ENCODE data around the gene NOP9.
"Not testable (repeated sequence)": the region's sequence is repeated elsewhere in the genome, so short reads cannot be mapped to it uniquely, and the experiment has no call there.

NOP9 gene

GRCh38 chr14:24343795-24344660 is 44.4 kb downstream of the NOP9 start:
- TF ChIP-seq CTCF (IDR thresholded peaks at IDR 0.05; ENCODE audit: borderline replicate concordance, insufficient read depth, low read depth, low read length), result no peak
- H3K4me3 ChIP-seq (ENCODE audit: low read depth, low read length), result no peak overlapping the region

GRCh38 chr14:24347134-24347533 is 47.5 kb downstream of the NOP9 start:
- no peak overlapping the region for H3K4me3 ChIP-seq (ENCODE audit: low read depth, low read length)

GRCh38 chr14:24348186-24348585 is 48.5 kb downstream of the NOP9 start:
- TF ChIP-seq CTCF (IDR thresholded peaks at IDR 0.05; ENCODE audit: borderline replicate concordance, insufficient read depth, low read depth, low read length), result no peak
- no peak overlapping the region for H3K4me3 ChIP-seq (ENCODE audit: low read depth, low read length)

More at GRCh38 chr14:24347134-24347533, 47.5 kb downstream of the NOP9 start:
- TF ChIP-seq CTCF (IDR thresholded peaks at IDR 0.05; ENCODE audit: borderline replicate concordance, insufficient read depth, low read depth, low read length), result no peak

GRCh38 chr14:24349742-24350141 is 50.1 kb downstream of the NOP9 start:
- H3K4me3 ChIP-seq (ENCODE audit: low read depth, low read length), result no peak overlapping the region
- TF ChIP-seq CTCF (IDR thresholded peaks at IDR 0.05; ENCODE audit: borderline replicate concordance, insufficient read depth, low read depth, low read length), result no peak

DNA sequence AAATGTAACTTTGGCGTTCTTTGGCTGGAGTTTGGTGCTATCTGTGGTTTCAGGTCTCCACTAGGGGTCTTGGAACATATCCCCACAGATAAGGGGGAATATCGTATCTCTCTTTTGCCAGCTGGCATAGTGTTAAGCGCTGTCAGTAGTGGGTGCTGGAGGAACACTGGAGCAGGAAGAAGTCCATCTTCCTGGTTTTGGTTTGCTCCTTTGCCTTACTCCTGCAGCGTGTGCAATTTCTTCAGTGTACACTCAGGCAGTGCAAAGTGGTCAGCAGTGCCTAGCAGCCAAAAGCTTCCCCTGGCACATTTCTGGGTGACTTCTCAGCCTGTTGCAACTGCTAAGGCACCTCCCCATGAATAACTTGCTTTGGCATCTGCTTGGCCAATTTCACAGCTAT is 51.9 kb downstream of the NOP9 start:
- no peak for TF ChIP-seq CTCF (IDR thresholded peaks at IDR 0.05; ENCODE audit: borderline replicate concordance, insufficient read depth, low read depth, low read length)
- H3K4me3 ChIP-seq (ENCODE audit: low read depth, low read length), result no peak overlapping the region

DNA sequence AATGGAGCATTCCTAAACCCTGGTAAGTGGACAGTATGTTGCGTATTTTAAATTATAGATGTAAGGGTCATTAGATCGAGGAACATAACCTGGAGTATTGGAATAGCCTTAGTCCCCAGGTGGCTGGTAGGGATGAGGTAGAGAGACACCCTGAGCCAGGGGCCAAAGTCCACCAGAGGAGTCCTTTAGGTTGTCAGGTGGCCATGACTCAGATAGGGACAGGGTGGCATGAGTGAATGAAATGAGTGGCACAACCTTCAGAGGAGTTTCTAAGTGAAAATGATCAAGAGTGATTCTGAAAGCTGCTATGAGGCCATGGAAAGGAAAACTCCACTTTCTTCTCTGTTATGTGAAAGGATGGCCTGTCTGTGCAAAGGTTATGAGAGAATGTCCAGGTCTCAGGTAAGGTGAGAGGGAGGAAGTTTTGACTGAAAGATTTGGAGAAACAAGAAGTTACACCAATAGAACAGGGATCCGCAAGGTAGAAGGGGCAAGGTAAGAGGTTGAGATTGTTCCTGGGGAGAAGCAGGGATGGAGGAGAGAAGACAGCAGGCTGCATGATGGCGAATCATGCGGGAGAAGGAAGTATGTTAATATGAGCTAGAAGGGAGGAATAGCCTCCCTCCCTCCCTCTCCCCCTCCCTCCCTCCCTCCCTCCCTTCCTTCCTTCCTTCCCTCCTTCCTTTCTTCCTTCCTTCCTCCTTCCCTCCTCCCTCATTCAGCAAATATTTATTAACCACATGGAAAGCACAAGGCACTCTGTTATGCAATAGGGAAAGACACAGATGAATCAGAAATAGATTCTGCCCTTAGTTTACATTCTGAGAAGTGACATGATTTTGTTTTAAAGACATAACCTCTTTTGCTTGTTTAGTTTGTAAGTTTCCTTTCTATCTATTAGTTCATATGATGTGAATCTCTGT is 54.2 kb downstream of the NOP9 start:
- H3K4me3 ChIP-seq (ENCODE audit: low read depth, low read length), result no peak overlapping the region
- no peak for TF ChIP-seq CTCF (IDR thresholded peaks at IDR 0.05; ENCODE audit: borderline replicate concordance, insufficient read depth, low read depth, low read length)

DNA sequence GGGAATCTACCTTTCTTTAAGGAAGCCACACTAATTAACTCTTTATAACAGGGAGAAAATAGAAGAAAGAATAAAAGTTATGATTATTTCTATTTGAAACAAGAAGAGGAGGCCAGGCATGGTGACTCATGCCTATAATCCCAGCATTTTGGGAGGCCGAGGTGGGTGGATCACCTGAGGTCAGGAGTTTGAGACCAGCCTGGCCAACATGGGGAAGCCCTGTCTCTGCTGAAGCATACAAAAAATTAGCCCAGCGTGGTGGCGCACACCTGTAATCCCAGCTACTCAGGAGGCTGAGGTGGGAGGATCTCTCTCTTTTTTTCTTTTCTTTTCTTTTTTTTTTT is 54.8 kb downstream of the NOP9 start:
- not testable (repeated sequence) for H3K4me3 ChIP-seq (ENCODE audit: low read depth, low read length)
